Tibial nerve (tissue), 4 donors: ENCODE data around the gene HNRNPU.

Experiments used
- CTCF ChIP-seq, 5 experiments: fragments of 200-600 bp in 3 of 5; fragments of 450-650 bp in 2 of 5; sonication (generic) in 3 of 5; IDR thresholded peaks; one replicate each; pipeline ENCODE4 v1.5.1; 2016 to 2019; ENCODE audit warnings: antibody characterized with exemption in 5 of 5, mild to moderate bottlenecking in 3 of 5, moderate library complexity in 2 of 5
- EP300 ChIP-seq, 2 donors: sonication (generic); formaldehyde crosslinking; IDR thresholded peaks; one replicate each; pipeline ENCODE4 v1.6.1; 2017; ENCODE audit warnings: antibody characterized with exemption in 2 of 2, mild to moderate bottlenecking in 1 of 2
- POLR2A ChIP-seq, 2 donors: fragments of 450-650 bp; IDR thresholded peaks; one replicate each; pipeline ENCODE4 v1.6.1; 2017; ENCODE audit warnings: antibody characterized with exemption in 2 of 2, mild to moderate bottlenecking in 2 of 2, moderate library complexity in 2 of 2

- TF ChIP-seq CTCF (IDR thresholded peaks at IDR 0.05), result no peak
- TF ChIP-seq POLR2A (IDR thresholded peaks at IDR 0.05), result no peak
- TF ChIP-seq EP300 (IDR thresholded peaks at IDR 0.05), result no peak
These were observed 63.5 kb downstream of the HNRNPU start for GRCh38 chr1:244800821-244801220.
